ENCODE results near the gene GREM2. TPM values are rescaled to one million over a fixed set of nuclear protein-coding genes. Genes with fewer than 3 reads are reported as not detected.

Gene GREM2
- total RNA-seq, 1 donor from 2014 or later, result 0.05 TPM

- no peak for TF ChIP-seq CTCF (IDR thresholded peaks at IDR 0.05)
- H3K27ac Mint-ChIP-seq (ENCODE audit: unreplicated experiment), result no peak overlapping the region
- H3K36me3 Mint-ChIP-seq (ENCODE audit: low read depth), result no peaks in the 10 kb centered on the region
- H3K4me3 Mint-ChIP-seq (ENCODE audit: unreplicated experiment), result no peak overlapping the region
- no peaks in the 10 kb centered on the region for H3K4me1 Mint-ChIP-seq (ENCODE audit: low read depth)
- no peaks in the 10 kb centered on the region for H3K27me3 Mint-ChIP-seq (ENCODE audit: low read depth)
- H3K9me3 Mint-ChIP-seq (ENCODE audit: low read depth), result peaks cover 3% of the 10 kb centered on the region
- DNase-seq (ENCODE audit: low spot score), result no peak
Measured at GRCh38 chr1:240562779-240563178, 49.2 kb downstream of the GREM2 start.

- TF ChIP-seq CTCF (IDR thresholded peaks at IDR 0.05), result no peak
- H3K27ac Mint-ChIP-seq (ENCODE audit: unreplicated experiment), result no peak overlapping the region
- H3K36me3 Mint-ChIP-seq (ENCODE audit: low read depth), result no peaks in the 10 kb centered on the region
- H3K4me1 Mint-ChIP-seq (ENCODE audit: low read depth), result no peaks in the 10 kb centered on the region
- H3K9me3 Mint-ChIP-seq (ENCODE audit: low read depth), result peaks cover 2% of the 10 kb centered on the region
- no peak overlapping the region for H3K4me3 Mint-ChIP-seq (ENCODE audit: unreplicated experiment)
- no peak for DNase-seq (ENCODE audit: low spot score)
- no peaks in the 10 kb centered on the region for H3K27me3 Mint-ChIP-seq (ENCODE audit: low read depth)
Measured at GRCh38 chr1:240562111-240562590, 49.8 kb downstream of the GREM2 start.

GRCh38 chr1:240559781-240560180, 52.2 kb downstream of the GREM2 start:
- no peak for DNase-seq (ENCODE audit: low spot score)
- no peak for TF ChIP-seq CTCF (IDR thresholded peaks at IDR 0.05)
- Mint-ChIP-seq H3K4me1 (ENCODE audit: low read depth) (peaks cover 3% of the 10 kb centered on the region), H3K27ac (ENCODE audit: unreplicated experiment) (no peak overlapping the region), H3K27me3 (ENCODE audit: low read depth) (no peaks in the 10 kb centered on the region), H3K36me3 (ENCODE audit: low read depth) (no peaks in the 10 kb centered on the region), H3K9me3 (ENCODE audit: low read depth) (no peaks in the 10 kb centered on the region), H3K4me3 (ENCODE audit: unreplicated experiment) (no peak overlapping the region)

GRCh38 chr1:240555524-240555923, 56.4 kb downstream of the GREM2 start:
- H3K4me3 Mint-ChIP-seq (ENCODE audit: unreplicated experiment), result no peak overlapping the region
- no peak for DNase-seq (ENCODE audit: low spot score)
- no peaks in the 10 kb centered on the region for H3K27me3 Mint-ChIP-seq (ENCODE audit: low read depth)
- H3K27ac Mint-ChIP-seq (ENCODE audit: unreplicated experiment), result no peak overlapping the region
- TF ChIP-seq CTCF (IDR thresholded peaks at IDR 0.05), result no peak
- H3K4me1 Mint-ChIP-seq (ENCODE audit: low read depth), result peaks cover 3% of the 10 kb centered on the region
- H3K9me3 Mint-ChIP-seq (ENCODE audit: low read depth), result no peaks in the 10 kb centered on the region
- H3K36me3 Mint-ChIP-seq (ENCODE audit: low read depth), result no peaks in the 10 kb centered on the region

GRCh38 chr1:240553351-240553750, 58.6 kb downstream of the GREM2 start:
- no peak for TF ChIP-seq CTCF (IDR thresholded peaks at IDR 0.05)
- Mint-ChIP-seq H3K4me1 (ENCODE audit: low read depth) (peaks cover 3% of the 10 kb centered on the region), H3K27ac (ENCODE audit: unreplicated experiment) (no peak overlapping the region), H3K4me3 (ENCODE audit: unreplicated experiment) (no peak overlapping the region), H3K27me3 (ENCODE audit: low read depth) (no peaks in the 10 kb centered on the region), H3K9me3 (ENCODE audit: low read depth) (no peaks in the 10 kb centered on the region), H3K36me3 (ENCODE audit: low read depth) (peaks cover 3% of the 10 kb centered on the region)
- no peak for DNase-seq (ENCODE audit: low spot score)
